ENCODE measurements around the gene SAMSN1.
"Not testable (repeated sequence)": the region's sequence is repeated elsewhere in the genome, so short reads cannot be mapped to it uniquely, and the experiment has no call there.

Gene SAMSN1

DNA sequence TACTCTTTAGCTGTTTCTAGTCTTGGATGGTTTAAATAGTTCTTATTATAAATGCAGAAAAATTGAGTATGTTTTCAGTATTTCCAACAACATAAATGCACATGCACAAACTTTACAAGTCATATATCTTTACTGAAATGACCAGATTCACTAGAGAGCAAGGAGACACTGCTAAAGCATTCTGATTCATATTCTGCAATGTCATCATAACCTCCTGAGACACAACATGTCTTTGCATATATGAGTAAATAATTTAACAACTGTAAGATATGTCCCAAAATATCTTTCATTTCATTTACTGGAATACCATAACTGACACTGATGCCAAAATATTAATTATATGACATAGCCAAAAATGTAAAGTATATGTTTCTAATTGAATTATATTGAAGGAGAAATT, 16.8 kb upstream of the SAMSN1 start:
- DNase-seq = no peak

- no peak for DNase-seq
Measured at GRCh38 chr21:14560555-14560954, 14.4 kb upstream of the SAMSN1 start.

- DNase-seq = no peak
Measured at GRCh38 chr21:14560139-14560538, 14.0 kb upstream of the SAMSN1 start.

DNA sequence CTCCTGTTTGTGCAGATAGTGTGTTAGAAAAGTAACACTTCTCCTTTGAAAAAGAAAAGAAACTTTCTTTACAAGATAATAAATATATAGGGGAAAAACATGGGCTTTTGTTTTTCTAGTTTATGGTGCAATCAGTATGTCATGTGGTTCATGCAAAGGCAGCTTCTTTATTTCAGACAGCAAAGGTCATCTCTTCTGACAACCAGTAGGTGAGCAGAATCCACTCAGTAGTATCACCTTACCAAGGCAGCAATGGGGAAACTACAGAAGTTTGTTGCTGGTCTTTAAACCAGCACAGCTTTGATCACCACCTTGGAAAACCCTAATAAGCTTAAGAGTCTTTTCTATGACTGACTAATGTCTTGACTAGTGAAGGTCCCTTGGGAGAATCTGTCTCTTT, 13.0 kb upstream of the SAMSN1 start:
- no peak for DNase-seq

DNA sequence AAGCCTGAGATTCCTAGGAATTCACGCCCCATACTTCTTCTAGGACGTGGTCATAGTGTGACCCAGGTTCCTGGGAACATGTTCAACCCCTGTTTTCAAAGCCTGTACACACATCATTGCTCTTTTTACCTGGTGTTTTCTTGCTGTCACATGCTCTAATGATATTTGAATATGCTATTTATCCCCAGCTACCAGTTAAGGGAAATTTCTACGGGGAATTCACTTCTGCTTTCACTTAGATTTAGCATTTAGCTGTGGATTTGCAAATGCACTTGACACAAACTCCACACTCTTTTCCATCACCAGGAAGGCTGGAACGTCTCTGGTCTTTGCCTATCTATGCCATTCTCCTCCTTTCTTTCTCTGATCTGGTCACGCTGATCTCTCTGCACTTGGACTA, 11.3 kb upstream of the SAMSN1 start:
- DNase-seq = no peak

GRCh38 chr21:14554948-14555347, 8.8 kb upstream of the SAMSN1 start:
- no peak for DNase-seq

DNA sequence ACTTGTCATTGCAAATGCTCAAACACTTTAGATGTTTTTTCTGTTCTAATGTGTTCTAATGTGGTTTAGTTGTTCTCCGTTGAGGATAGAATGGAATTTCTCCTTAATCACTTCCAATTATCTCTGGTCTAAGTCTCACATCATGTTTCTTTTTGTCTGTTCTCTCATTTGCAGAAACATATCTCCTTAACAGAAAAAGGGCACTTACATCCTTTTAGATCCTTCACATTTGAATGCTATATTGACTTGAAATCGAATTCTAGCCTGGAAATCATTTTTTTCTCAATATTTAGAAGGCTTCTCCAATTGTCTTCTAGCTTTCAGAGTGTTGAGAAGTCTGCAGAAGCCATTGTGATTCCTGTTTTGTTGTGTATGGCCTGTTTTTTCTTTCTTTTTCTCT, 7.3 kb upstream of the SAMSN1 start:
- no peak for DNase-seq

GRCh38 chr21:14551741-14552140, 5.6 kb upstream of the SAMSN1 start:
- no peak for DNase-seq

DNA sequence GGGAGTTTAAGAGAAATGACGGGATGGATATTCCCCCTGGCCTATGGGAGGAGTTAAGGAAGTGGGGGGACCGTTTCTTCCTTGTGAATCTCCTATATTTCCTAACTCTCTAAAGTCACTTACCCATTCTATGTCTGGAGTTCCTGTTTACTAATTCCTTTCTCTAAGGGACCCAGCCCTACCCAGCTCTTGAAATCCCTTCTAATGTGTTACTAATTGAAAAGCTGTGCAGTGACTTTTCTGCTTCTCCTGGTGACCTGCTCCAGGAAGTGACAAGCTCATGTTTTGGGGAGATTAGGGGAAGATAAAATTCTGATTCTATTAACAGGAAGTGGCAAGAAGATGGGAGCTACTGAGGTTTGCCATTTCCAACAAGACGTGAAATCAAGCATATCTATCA, 4.0 kb upstream of the SAMSN1 start:
- no peak for DNase-seq

- DNase-seq = no peak
Measured at GRCh38 chr21:14548779-14549178, 2.7 kb upstream of the SAMSN1 start.

GRCh38 chr21:14547834-14548513, 1.9 kb upstream of the SAMSN1 start:
- no peak for DNase-seq

DNA sequence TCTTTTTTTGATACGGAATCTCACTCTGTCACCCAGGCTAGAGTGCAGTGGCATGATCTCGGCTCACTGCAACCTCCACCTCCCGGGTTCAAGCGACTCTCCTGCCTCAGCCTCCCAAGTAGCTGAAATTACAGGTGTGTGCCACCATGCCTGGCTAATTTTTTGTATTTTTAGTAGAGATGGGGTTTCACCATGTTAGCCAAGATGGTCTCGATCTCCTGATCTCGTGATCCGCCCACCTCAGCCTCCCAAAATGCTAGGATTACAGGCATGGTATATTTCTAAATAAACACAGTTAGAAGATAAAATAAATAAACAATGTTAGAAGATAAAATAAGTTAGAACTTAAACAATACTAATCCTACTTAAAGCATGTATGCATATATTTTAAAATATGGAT, 604 bp upstream of the SAMSN1 start:
- not testable (repeated sequence) for DNase-seq

DNA sequence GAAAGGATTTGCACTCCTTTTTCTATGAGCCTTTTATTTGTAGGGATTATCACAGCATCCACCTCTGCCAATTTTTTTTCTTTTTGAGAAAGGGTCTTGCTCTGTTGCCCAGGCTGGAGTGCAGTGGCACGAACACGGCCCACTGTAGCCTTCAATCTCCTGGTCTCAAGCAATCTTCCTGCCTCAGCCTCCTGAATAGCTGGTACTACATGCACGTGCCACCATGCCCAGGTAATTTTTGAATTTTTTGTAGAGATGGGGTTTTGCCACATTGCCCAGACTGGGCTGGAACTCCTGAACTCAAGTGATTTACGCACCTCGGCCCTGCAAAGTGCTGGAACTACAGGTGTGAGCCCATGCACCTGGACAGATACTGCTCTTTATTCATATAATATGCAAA, 2.1 kb downstream of the SAMSN1 start:
- no peak for DNase-seq

- DNase-seq = no peak
Measured at GRCh38 chr21:14542638-14543037, 3.5 kb downstream of the SAMSN1 start.

- no peak for DNase-seq
Measured at GRCh38 chr21:14541841-14542490, 4.1 kb downstream of the SAMSN1 start.

- DNase-seq = no peak
Measured at GRCh38 chr21:14538483-14538882, 7.6 kb downstream of the SAMSN1 start.

GRCh38 chr21:14536929-14537328, 9.2 kb downstream of the SAMSN1 start:
- DNase-seq = no peak

GRCh38 chr21:14535702-14536101, 10.4 kb downstream of the SAMSN1 start:
- DNase-seq = no peak

- no peak for DNase-seq
Measured at GRCh38 chr21:14533499-14534428, 12.4 kb downstream of the SAMSN1 start.

DNA sequence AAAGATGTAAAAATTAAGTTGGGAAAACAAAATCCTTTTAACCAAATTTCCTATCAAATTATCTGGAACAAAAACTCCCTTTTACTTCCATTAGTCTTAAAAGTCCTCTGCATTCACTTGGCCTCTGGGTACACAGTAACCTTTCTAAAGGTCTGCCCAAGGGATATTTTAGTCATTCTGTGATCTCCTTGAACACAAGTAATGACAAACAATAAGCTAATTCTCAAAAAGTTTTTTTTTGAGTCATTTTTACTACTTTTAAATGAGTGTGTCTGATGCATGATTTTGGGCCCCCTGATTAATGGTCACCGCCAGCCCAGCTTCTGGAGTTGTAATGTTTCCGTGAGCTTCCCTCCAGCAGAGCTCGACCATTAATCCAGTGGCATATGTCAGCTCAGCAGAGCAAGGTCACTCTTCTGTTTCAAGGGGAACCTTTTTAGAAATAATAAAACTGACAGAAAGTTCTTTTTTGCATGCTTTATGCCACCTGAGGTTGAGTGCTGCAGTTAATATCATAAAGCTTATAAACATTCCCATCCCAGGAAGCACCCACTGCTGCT, 14.3 kb downstream of the SAMSN1 start:
- DNase-seq = no peak

DNA sequence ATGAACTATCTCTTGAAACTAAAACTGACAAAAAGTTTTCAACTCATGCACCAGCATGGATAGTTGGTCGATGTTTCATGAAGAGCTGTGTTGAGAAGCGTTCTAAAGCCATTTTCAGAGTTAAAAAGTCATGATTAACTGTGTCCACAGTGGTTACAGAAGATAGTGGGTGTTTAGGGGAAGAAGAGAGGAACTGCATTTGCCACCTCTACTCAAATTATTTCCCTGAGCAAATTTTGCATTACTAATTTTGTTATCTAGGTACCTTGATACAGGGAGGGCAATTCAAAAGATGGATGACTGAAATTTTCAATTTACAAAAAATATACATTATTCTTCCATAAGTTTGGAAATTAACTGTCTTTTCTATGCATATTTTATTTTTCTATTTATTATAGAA, 15.5 kb downstream of the SAMSN1 start:
- no peak for DNase-seq

DNA sequence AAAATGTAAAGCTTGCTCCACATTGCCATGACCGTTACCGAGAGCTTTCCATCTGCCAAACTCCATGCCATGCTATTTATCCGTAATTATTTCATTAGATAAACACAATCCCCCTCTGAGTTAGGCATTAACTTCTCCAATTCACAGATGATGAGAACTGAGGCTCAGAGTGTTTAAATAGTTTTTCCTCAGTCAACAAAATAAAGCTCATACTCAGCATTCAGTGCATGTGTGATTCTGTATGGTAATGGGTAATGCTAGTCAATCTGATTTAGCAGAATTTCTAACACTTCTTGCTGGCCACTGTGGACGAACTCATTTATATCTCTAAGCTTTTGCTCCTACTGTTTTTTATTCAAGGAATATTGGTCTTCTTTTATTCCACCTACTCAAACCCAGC, 17.3 kb downstream of the SAMSN1 start:
- no peak for DNase-seq
